Heart right ventricle (tissue), 16 donors: ENCODE measurements around the gene FCSK. TPM values are rescaled to one million over a fixed set of nuclear protein-coding genes. Genes with fewer than 3 reads are reported as not detected.

Experiments
- ATAC-seq, 8 donors: fragments of 200-7000 bp; cut with Tn5 transposase; one replicate each; pipeline ENCODE4 v1.9.1; 2020; ENCODE audit warnings: mild to moderate bottlenecking in 8 of 8, moderate library complexity in 8 of 8, moderate number of reproducible peaks in 1 of 8
- DNase-seq, 2 donors: peaks; one replicate each; pipeline ENCODE4 v3.0.0-alpha.2; 2020
- H3K27ac ChIP-seq, 10 donors: fragments of 200-600 bp; sonication (generic) in 2 of 10; one replicate each; pipeline versions ENCODE4 v1.5.0 to v1.8.0; 2020 to 2022; ENCODE audit warnings: mild to moderate bottlenecking in 3 of 10
- H3K27me3 ChIP-seq, 7 donors: fragments of 200-600 bp; one replicate each; pipeline ENCODE4 v1.8.0; 2021 to 2022; ENCODE audit warnings: mild to moderate bottlenecking in 2 of 7
- H3K36me3 ChIP-seq, 9 donors: fragments of 200-600 bp; sonication (generic) in 1 of 9; one replicate each; pipeline versions ENCODE4 v1.5.0 to v1.8.0; 2020 to 2022; ENCODE audit warnings: mild to moderate bottlenecking in 2 of 9
- H3K4me1 ChIP-seq, 9 donors: fragments of 200-600 bp; sonication (generic) in 1 of 9; one replicate each; pipeline versions ENCODE4 v1.5.0 to v1.8.0; 2020 to 2022; ENCODE audit warnings: mild to moderate bottlenecking in 4 of 9
- H3K4me3 ChIP-seq, 10 donors: fragments of 200-600 bp; sonication (generic) in 2 of 10; one replicate each; pipeline versions ENCODE4 v1.5.0 to v1.8.0; 2020 to 2022; ENCODE audit warnings: mild to moderate bottlenecking in 7 of 10, moderate library complexity in 2 of 10
- H3K9me3 ChIP-seq, 11 donors: fragments of 200-600 bp in 10 of 11; sonication (generic) in 2 of 11; one replicate each; pipeline versions ENCODE4 v1.5.0 to v1.8.0; 2013 to 2022; ENCODE audit warnings: mild to moderate bottlenecking in 2 of 11, control low read depth in 1 of 11, moderate library complexity in 1 of 11
- WGBS, 2 donors: extraction: QIAGEN DNeasy Blood & Tissue Kit; methylation state at CpG; one replicate each; pipeline ENCODE4 v1.1.7; 2013; ENCODE audit warnings: inconsistent platforms in 1 of 2; 5-methylcytosine and 5-hydroxymethylcytosine counted together
- intact Hi-C, 10 donors: fragments of 100-400 bp; cut with DNase I; formaldehyde crosslinking; loops; one replicate each; pipeline versions ENCODE4 v1.11.1 to v1.14.2; 2022
- polyA plus RNA-seq, 2 donors: library from polyadenylated mRNA; stranded (reverse); fragments of 200-250 nt; gene quantifications; one replicate each; pipeline ENCODE4 v1.2.3, GENCODE V29; 2013
- total RNA-seq, 10 donors: library from RNA; stranded (reverse); fragmentation: NEBNext Ultra II Directional in 3 of 10; extraction: Animal tissue kit (Norgen Biotek cat#: 25700) in 3 of 10; gene quantifications; one replicate each; pipeline versions ENCODE4 v1.2.1 to v1.2.4, GENCODE V29; 2021 to 2023
- TF ChIP-seq, protein P1 (sequence below), 9 donors: fragments of 200-600 bp; sonication (generic) in 2 of 9; IDR thresholded peaks; one replicate each; pipeline versions ENCODE4 v1.5.0 to v1.8.0; 2021 to 2022; ENCODE audit warnings: antibody characterized with exemption in 9 of 9, mild to moderate bottlenecking in 5 of 9, moderate library complexity in 1 of 9
- donor health status: Arrhythmogenic right ventricular cardiomyopathy.
- donor health status: ischemic (EF 13 %, LVEDD 7.1; RV severe dilation, severe dysfunction).
- donor health status: healthy with polysubstance abuse.
- donor health status: DM: no; HTN: yes; CAD: no.
- donor health status: DM: no; HTN: no; CAD: no.
- donor health status: ischemic (EF 25% LVEDD 6.9; RV normal size, moderate dysfunction).
- donor health status: ischemic (EF 25% LVEDD 5.7; RV mildly dilated, moderate dysfunction).
- donor health status: healthy.
- donor health status: DM: yes; HTN: yes; CAD: no.
- donor health status: Ischemic cardiomyopathy.
- donor health status: ischemic (EF 35%, LVEDD 5.7; RV mildly dilated, moderate dysfunction).
- donor health status: nonischemic (EF 11% LVEDD 7.7; RV severe dilation, severe dysfunction).
- donor health status: DM: yes; HTN: yes; CAD: no.
- donor health status: PGD.
- donor health status: ischemic (EF 29% LVEDD 5.4; RV normal size, mild dysfunction).
- donor health status: nonischemic (EF 23%, LVEDD 6.1; RV moderate dilation, normal function).

The FCSK gene
- total and polyA plus RNA-seq, 12 donors, result 6.3 to 15.4 (median 9.0) TPM

DNA sequence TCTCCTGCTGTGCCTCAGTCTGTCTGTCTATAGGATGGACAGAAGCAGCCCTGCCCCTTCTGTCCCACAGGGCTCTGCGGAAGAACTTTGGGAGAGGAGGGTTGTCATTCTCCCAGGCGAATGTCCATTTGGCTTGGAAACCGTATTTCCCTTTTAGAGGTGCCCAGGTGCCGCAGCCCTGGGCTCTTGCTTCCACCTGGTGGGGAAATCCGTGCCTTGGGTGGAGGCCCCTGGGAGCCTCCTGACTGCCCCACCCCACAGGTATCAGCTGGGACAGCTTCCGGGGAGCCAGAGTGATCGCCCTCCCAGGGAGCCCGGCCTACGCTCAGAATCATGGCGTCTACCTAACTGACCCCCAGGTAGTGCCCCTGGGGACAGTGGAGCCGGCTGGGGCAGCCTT lies 12.7 kb downstream of the FCSK start:
- intact Hi-C loops, result loop anchor here in 2 of 10 donors (10.0 kb wide), 2 partner anchors 72 to 92 kb away; no protein-coding TSS in a partner anchor
- no peak for DNase-seq
- ATAC-seq, result no peak

GRCh38 chr16:70467608-70468007 lies 13.2 kb downstream of the FCSK start:
- DNase-seq (no peak), ATAC-seq (no peak)
- no peaks in the 10 kb centered on the region for H3K27me3 ChIP-seq
- intact Hi-C loops, result loop anchor here in 2 of 10 donors (10.0 kb wide), 2 partner anchors 73 to 93 kb away; no protein-coding TSS in a partner anchor
- no peak overlapping the region for H3K27ac ChIP-seq
- WGBS, 2 donors, result 96 to 98% methylated on average over 8 of the region's 8 CpGs
- peaks cover 0 to 64% (median 13%) of the 10 kb centered on the region in 9 donors for H3K36me3 ChIP-seq
- TF ChIP-seq, protein P1, sequence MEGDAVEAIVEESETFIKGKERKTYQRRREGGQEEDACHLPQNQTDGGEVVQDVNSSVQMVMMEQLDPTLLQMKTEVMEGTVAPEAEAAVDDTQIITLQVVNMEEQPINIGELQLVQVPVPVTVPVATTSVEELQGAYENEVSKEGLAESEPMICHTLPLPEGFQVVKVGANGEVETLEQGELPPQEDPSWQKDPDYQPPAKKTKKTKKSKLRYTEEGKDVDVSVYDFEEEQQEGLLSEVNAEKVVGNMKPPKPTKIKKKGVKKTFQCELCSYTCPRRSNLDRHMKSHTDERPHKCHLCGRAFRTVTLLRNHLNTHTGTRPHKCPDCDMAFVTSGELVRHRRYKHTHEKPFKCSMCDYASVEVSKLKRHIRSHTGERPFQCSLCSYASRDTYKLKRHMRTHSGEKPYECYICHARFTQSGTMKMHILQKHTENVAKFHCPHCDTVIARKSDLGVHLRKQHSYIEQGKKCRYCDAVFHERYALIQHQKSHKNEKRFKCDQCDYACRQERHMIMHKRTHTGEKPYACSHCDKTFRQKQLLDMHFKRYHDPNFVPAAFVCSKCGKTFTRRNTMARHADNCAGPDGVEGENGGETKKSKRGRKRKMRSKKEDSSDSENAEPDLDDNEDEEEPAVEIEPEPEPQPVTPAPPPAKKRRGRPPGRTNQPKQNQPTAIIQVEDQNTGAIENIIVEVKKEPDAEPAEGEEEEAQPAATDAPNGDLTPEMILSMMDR (IDR thresholded peaks at IDR 0.05), result no peak
- no peaks in the 10 kb centered on the region for H3K9me3 ChIP-seq
- H3K4me1 ChIP-seq, result no peaks in the 10 kb centered on the region
- no peak overlapping the region for H3K4me3 ChIP-seq

More for the DNA sequence above, 12.7 kb downstream of the FCSK start:
- Histone ChIP-seq H3K27ac (no peak overlapping the region), H3K4me3 (no peak overlapping the region), H3K4me1 (no peaks in the 10 kb centered on the region), H3K9me3 (no peaks in the 10 kb centered on the region), H3K27me3 (no peaks in the 10 kb centered on the region), H3K36me3 (peaks cover 0 to 62% (median 13%) of the 10 kb centered on the region in 9 donors)
- TF ChIP-seq, protein P1 (IDR thresholded peaks at IDR 0.05), result no peak
- 86 to 89% methylated on average over 11 of the region's 11 CpGs for WGBS, 2 donors

DNA sequence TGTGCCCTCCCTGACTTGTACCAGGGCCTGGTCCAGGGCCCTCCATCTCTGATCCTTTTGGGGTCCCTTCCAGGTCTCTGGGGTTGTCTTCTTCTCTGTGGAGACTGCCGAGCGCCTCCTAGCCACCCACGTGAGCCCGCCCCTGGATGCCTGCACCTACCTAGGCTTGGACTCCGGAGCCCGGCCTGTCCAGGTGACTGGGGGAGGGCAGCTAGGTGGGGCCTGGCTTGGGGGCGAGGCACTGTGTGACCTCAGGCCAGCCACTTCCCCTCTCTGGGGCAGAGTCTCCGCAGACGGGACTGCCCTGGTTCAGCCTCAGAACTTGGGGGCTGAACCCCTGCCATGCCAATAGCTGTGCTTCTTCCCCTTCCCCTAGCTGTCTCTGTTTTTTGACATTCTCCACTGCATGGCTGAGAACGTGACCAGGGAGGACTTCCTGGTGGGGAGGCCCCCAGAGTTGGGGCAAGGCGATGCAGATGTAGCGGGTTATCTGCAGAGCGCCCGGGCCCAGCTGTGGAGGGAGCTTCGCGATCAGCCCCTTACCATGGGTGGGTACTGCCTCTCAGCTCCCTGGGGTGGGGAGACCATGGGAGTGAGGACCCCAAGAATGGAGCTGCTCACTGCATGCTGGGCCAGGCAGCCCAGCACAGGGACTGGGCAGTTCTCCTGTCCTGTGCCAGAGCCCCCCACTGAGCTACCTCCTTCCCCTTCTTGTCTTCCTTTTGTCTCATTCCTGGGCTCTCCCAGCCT lies 14.6 kb downstream of the FCSK start:
- Histone ChIP-seq H3K4me1 (no peaks in the 10 kb centered on the region), H3K36me3 (peaks cover 0 to 66% (median 14%) of the 10 kb centered on the region in 9 donors), H3K27me3 (no peaks in the 10 kb centered on the region), H3K4me3 (no peak overlapping the region), H3K9me3 (no peaks in the 10 kb centered on the region), H3K27ac (no peak overlapping the region)
- ATAC-seq, result no peak
- intact Hi-C loops, result loop anchor here in 2 of 10 donors (10.0 kb wide), 2 partner anchors 74 to 94 kb away; no protein-coding TSS in a partner anchor
- WGBS, 2 donors, result 95 to 96% methylated on average over 16 of the region's 16 CpGs
- TF ChIP-seq, protein P1 (IDR thresholded peaks at IDR 0.05), result no peak
- DNase-seq, result no peak

DNA sequence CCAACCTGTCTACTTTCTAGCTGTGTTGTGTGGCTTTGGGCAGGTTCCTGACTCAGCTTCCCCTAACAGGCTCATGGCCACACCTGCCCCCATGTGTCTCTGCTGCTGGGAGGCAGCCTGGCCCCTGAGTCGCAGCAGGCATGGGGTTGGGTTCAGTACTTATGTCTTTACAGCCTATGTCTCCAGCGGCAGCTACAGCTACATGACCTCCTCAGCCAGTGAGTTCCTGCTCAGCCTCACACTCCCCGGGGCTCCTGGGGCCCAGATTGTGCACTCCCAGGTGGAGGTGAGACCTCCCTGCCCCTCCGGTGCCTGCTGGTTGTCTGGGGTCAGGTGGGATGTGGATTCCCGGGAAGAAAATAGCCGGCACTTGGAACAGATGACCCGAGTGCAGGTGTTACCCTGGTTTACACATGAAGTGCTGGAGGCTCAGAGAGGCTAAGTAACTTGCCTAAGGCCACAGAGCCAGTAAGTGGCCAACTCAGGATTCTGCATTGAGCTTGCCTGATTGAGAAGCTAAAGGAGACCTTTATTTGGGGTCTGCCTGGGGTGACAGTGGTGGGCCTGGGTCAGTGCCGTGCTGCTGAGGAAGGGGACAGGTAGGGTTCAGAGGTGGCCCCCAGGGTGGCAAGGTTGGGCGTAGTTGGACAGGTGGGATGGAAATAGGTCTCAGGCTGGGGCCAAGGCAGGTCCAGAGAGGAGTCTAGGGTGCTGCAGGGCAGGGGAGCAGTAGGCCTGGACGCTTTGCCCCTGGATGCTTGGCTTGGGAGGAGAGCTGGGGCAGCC lies 15.9 kb downstream of the FCSK start:
- TF ChIP-seq, protein P1 (IDR thresholded peaks at IDR 0.05), result no peak
- 94 to 95% methylated on average over 10 of the region's 10 CpGs for WGBS, 2 donors
- Histone ChIP-seq H3K36me3 (peaks cover 0 to 66% (median 15%) of the 10 kb centered on the region in 9 donors), H3K4me3 (no peak overlapping the region), H3K9me3 (no peaks in the 10 kb centered on the region), H3K27me3 (no peaks in the 10 kb centered on the region), H3K27ac (no peak overlapping the region), H3K4me1 (no peaks in the 10 kb centered on the region)
- intact Hi-C loops, result loop anchor here in 4 of 10 donors (5.0 to 10.0 kb wide), 2 partner anchors 76 to 78 kb away; no protein-coding TSS in a partner anchor
- ATAC-seq (peak in 1 of 8 donors; percentile 15), DNase-seq (no peak)
